ENCODE results near the gene NUDT13.
"Not testable (repeated sequence)": the region's sequence is repeated elsewhere in the genome, so short reads cannot be mapped to it uniquely, and the experiment has no call there.

The NUDT13 gene

DNA sequence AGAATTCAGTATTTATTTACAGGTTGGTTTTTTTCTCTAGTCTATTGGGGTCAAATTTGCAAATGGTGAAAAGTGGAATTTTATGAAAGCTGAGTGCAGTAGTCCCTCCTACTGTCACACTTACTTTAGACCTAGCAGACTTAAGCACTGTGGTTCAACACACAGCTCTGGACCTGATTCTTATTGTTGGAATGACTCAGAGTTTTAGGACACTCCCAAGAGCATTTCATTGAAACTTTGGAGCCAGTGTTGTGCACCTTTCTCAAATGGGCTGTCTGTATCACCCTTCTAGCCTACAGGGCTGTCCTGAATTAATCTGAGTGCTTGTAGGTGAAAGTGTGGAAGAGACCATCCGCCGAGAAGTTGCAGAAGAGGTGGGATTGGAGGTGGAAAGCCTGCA lies 16.1 kb downstream of the NUDT13 start:
- no peak for TF ChIP-seq ZFX (IDR thresholded peaks at IDR 0.05; ENCODE audit: borderline replicate concordance)
- TF ChIP-seq CTCF (IDR thresholded peaks at IDR 0.05) = no peak
- H3K27ac ChIP-seq = no peak overlapping the region

GRCh38 chr10:73131301-73131700 lies 21.0 kb downstream of the NUDT13 start:
- peak overlapping the region; percentile 61 for H3K27ac ChIP-seq
- TF ChIP-seq CTCF (IDR thresholded peaks at IDR 0.05) (no peak), ZFX (IDR thresholded peaks at IDR 0.05; ENCODE audit: borderline replicate concordance) (no peak)

- TF ChIP-seq CTCF (IDR thresholded peaks at IDR 0.05) = no peak
- no peak for TF ChIP-seq ZFX (IDR thresholded peaks at IDR 0.05; ENCODE audit: borderline replicate concordance)
- H3K27ac ChIP-seq = peak overlapping the region; percentile 61
Observed at GRCh38 chr10:73131913-73132686, 21.8 kb downstream of the NUDT13 start.

- no peak overlapping the region for H3K27ac ChIP-seq
- TF ChIP-seq CTCF (IDR thresholded peaks at IDR 0.05) = no peak
- TF ChIP-seq ZFX (IDR thresholded peaks at IDR 0.05; ENCODE audit: borderline replicate concordance) = no peak
Observed at GRCh38 chr10:73134727-73135126, 24.5 kb downstream of the NUDT13 start.

DNA sequence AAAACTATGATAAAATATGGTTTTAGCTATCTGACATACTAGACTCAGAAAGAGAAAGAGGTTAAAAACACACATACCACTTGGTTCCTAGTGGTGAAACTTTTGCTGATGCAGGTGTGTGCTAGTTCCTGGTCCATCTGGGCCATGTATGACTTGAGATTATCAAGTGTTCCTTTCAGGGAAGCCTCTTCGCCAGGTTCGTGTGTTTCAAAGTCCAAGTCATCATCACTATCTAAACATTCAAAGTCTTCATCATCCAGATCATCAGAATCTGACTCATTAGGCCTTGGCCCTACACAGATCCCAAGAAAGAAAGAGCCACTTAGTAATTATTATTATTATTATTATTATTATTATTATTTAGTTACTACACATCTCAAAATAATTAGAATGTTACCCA lies 26.4 kb downstream of the NUDT13 start:
- no peak for TF ChIP-seq ZFX (IDR thresholded peaks at IDR 0.05; ENCODE audit: borderline replicate concordance)
- no peak for TF ChIP-seq CTCF (IDR thresholded peaks at IDR 0.05)
- no peak overlapping the region for H3K27ac ChIP-seq

DNA sequence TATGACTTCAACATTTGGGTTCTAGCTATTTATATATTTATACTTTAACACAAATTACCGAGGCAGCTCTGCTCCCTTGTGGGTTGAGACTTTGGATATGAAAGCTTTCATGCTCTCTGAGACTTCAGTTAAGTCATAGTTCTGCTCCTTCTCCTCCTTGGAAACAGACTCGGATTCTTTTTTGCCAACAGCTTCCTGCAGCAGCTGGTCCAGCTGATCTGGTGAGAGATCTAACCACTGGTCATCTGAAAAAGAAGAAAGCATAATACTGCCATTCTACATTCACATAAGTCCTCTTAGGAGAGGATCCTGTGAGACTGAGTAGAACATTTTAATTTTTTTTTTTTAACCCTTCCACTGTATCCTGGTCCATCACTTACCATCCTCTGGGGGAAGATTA lies 29.0 kb downstream of the NUDT13 start:
- no peak overlapping the region for H3K27ac ChIP-seq
- no peak for TF ChIP-seq CTCF (IDR thresholded peaks at IDR 0.05)
- no peak for TF ChIP-seq ZFX (IDR thresholded peaks at IDR 0.05; ENCODE audit: borderline replicate concordance)

- no peak overlapping the region for H3K27ac ChIP-seq
- TF ChIP-seq CTCF (IDR thresholded peaks at IDR 0.05) = no peak
Observed at GRCh38 chr10:73141603-73142002, 31.3 kb downstream of the NUDT13 start.

DNA sequence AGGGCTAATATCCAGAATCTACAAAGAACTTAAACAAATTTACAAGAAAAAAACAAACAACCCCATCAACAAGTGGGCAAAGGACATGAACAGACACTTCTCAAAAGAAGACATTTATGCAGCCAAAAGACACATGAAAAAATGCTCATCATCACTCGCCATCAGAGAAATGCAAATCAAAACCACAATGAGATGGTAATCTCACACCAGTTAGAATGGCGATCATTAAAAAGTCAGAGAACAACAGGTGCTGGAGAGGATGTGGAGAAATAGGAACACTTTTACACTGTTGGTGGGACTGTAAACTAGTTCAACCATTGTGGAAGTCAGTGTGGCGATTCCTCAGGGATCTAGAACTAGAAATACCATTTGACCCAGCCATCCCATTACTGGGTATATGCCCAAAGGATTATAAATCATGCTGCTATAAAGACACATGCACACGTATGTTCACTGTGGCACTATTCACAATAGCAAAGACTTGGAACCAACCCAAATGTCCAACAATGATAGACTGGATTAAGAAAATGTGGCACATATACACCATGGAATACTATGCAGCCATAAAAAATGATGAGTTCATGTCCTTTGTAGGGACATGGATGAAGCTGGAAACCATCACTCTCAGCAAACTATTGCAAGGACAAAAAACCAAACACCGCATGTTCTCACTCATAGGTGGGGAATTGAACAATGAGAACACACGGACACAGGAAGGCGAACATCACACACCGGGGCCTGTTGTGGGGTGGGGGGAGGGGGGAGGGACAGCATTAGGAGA lies 40.6 kb downstream of the NUDT13 start:
- not testable (repeated sequence) for H3K27ac ChIP-seq
